IMR-90 (cell line): ENCODE data around the gene DND1. TPM values are rescaled to one million over a fixed set of nuclear protein-coding genes. Genes with fewer than 3 reads are reported as not detected.

Experiments used
- ATAC-seq: fragments of 200-7000 bp; cut with Tn5 transposase; 2 replicates; pipeline ENCODE4 v1.9.1; 2020; ENCODE audit warnings: low read depth, mild to moderate bottlenecking, moderate library complexity
- BruUV-seq: library from RNA; stranded (reverse); fragments of 400-500 nt; replicated peaks from 2 replicates; lab custom pipeline; 2021; lab: Mats Ljungman, UMichigan
- CTCF ChIA-PET: fragments of 300-600 bp; formaldehyde crosslinking; extraction: SDS; loops from one replicate; lab custom pipeline; 2021; ENCODE audit warnings: antibody characterized with exemption; lab: Yijun Ruan, JAX
- POLR2A ChIA-PET: fragments of 300-600 bp; sonication (Branson Sonifier 250); formaldehyde crosslinking; loops from one replicate; lab custom pipeline; 2022; ENCODE audit warnings: antibody characterized with exemption; ENCODE audit not compliant: unreplicated experiment; lab: Charles Lee
- DNase-seq: peaks from one replicate; pipeline ENCODE4 v3.0.0; 2013
- H2AFZ ChIP-seq: replicated peaks from 2 replicates; pipeline ENCODE3; 2013; ENCODE audit warnings: low read length, mild to moderate bottlenecking; ENCODE audit not compliant: poor library complexity
- H2AK5ac ChIP-seq: 2 replicates; pipeline ENCODE4 v1.6.1; 2013; ENCODE audit warnings: low read depth, low read length, inconsistent platforms
- H2AK9ac ChIP-seq: replicated peaks from 2 replicates; pipeline ENCODE3; 2013; ENCODE audit warnings: mild to moderate bottlenecking, low read depth, low read length, moderate library complexity; ENCODE audit not compliant: poor library complexity
- H2BK120ac ChIP-seq: 2 replicates; pipeline ENCODE4 v1.6.1; 2013; ENCODE audit warnings: low read depth, low read length, inconsistent platforms
- H2BK15ac ChIP-seq: 3 replicates; pipeline ENCODE4 v1.6.1; 2013; ENCODE audit warnings: low read depth, low read length, inconsistent platforms
- H2BK20ac ChIP-seq: 2 replicates; pipeline ENCODE4 v1.6.1; 2013; ENCODE audit warnings: low read depth, mild to moderate bottlenecking, inconsistent platforms, low read length, moderate library complexity
- H2BK5ac ChIP-seq: 2 replicates; pipeline ENCODE4 v1.6.1; 2013; ENCODE audit warnings: mild to moderate bottlenecking, low read depth, low read length, inconsistent platforms; ENCODE audit not compliant: poor library complexity, severe bottlenecking
- H3K14ac ChIP-seq: replicated peaks from 2 replicates; pipeline ENCODE4 v1.6.1; 2013; ENCODE audit warnings: low read depth, low read length, inconsistent platforms
- H3K18ac ChIP-seq: 2 replicates; pipeline ENCODE4 v1.6.1; 2013; ENCODE audit warnings: low read depth, low read length, control low read depth
- H3K23ac ChIP-seq: 2 replicates; pipeline ENCODE4 v1.6.1; 2013; ENCODE audit warnings: low read depth, low read length, inconsistent platforms
- H3K27ac ChIP-seq: 2 replicates; pipeline ENCODE4 v1.5.1; 2013; ENCODE audit warnings: mild to moderate bottlenecking, control low read depth, low read length; ENCODE audit not compliant: insufficient read depth
- H3K27me3 ChIP-seq: 2 replicates; pipeline ENCODE4 v1.6.1; 2013; ENCODE audit warnings: low read length; ENCODE audit not compliant: control insufficient read depth, insufficient read depth
- H3K36me3 ChIP-seq: 2 replicates; pipeline ENCODE4 v1.6.1; 2013; ENCODE audit warnings: low read length, mixed read lengths; ENCODE audit not compliant: control insufficient read depth, insufficient read depth
- H3K4ac ChIP-seq: 2 replicates; pipeline ENCODE4 v1.6.1; 2013; ENCODE audit warnings: low read depth, low read length, inconsistent platforms
- H3K4me1 ChIP-seq: 2 replicates; pipeline ENCODE4 v1.6.1; 2013; ENCODE audit warnings: low read length, mixed read lengths; ENCODE audit not compliant: control insufficient read depth, insufficient read depth
- H3K4me2 ChIP-seq: 2 replicates; pipeline ENCODE4 v1.6.1; 2013; ENCODE audit warnings: low read depth, mild to moderate bottlenecking, control low read depth, low read length, moderate library complexity
- H3K4me3 ChIP-seq: 2 replicates; pipeline ENCODE4 v1.5.1; 2013; ENCODE audit warnings: low read depth, mild to moderate bottlenecking, control low read depth, low read length, moderate library complexity; ENCODE audit not compliant: insufficient read depth
- H3K56ac ChIP-seq: 2 replicates; pipeline ENCODE4 v1.6.1; 2013; ENCODE audit warnings: low read length, inconsistent platforms; ENCODE audit not compliant: insufficient read depth; ENCODE audit errors: extremely low read depth
- H3K79me1 ChIP-seq, 2 experiments: 2 replicates each; pipeline ENCODE4 v1.6.1; 2013; ENCODE audit warnings: low read length in 2 of 2, inconsistent platforms in 1 of 2, low read depth in 1 of 2
- H3K9ac ChIP-seq: 2 replicates; pipeline ENCODE4 v1.6.1; 2013; ENCODE audit warnings: low read depth, low read length, control low read depth
- H3K9me1 ChIP-seq: 2 replicates; pipeline ENCODE4 v1.6.1; 2013; ENCODE audit warnings: low read length, inconsistent platforms; ENCODE audit not compliant: insufficient read depth
- H3K9me3 ChIP-seq: 2 replicates; pipeline ENCODE4 v1.6.1; 2013; ENCODE audit warnings: low read length; ENCODE audit not compliant: control insufficient read depth, insufficient read depth
- H4K20me1 ChIP-seq: 2 replicates; pipeline ENCODE4 v1.6.1; 2013; ENCODE audit warnings: low read length, inconsistent platforms; ENCODE audit not compliant: insufficient read depth
- H4K5ac ChIP-seq: 2 replicates; pipeline ENCODE4 v1.6.1; 2013; ENCODE audit warnings: mild to moderate bottlenecking, low read depth, low read length, control low read depth
- H4K8ac ChIP-seq, 2 experiments: 2 replicates each; pipeline ENCODE4 v1.6.1; 2013; ENCODE audit warnings: low read depth in 2 of 2, low read length in 2 of 2, control low read depth in 1 of 2, inconsistent platforms in 1 of 2
- H4K91ac ChIP-seq: 2 replicates; pipeline ENCODE4 v1.6.1; 2013; ENCODE audit warnings: low read depth, low read length, inconsistent platforms; ENCODE audit not compliant: insufficient read depth
- BHLHE40 ChIP-seq: fragments of 150-350 bp; IDR thresholded peaks from 2 replicates; pipeline ENCODE4 v1.6.1; 2016; ENCODE audit warnings: mild to moderate bottlenecking, low read depth, low read length
- CEBPB ChIP-seq: IDR thresholded peaks from 2 replicates; pipeline ENCODE4 v1.6.1; 2012; ENCODE audit warnings: low read depth, low read length, improper control_type of control experiment
- CHD1 ChIP-seq: IDR thresholded peaks from 2 replicates; pipeline ENCODE4 v1.6.1; 2012; ENCODE audit warnings: low read depth, low read length, improper control_type of control experiment
- FOS ChIP-seq: fragments of 150-350 bp; IDR thresholded peaks from 2 replicates; pipeline ENCODE4 v1.6.1; 2016; ENCODE audit warnings: low read depth, low read length
- MAFK ChIP-seq: IDR thresholded peaks from 2 replicates; pipeline ENCODE4 v1.6.1; 2012; ENCODE audit warnings: low read depth, low read length, improper control_type of control experiment
- MAZ ChIP-seq: IDR thresholded peaks from 2 replicates; pipeline ENCODE4 v1.6.1; 2012; ENCODE audit warnings: low read depth, mild to moderate bottlenecking, low read length, improper control_type of control experiment, moderate library complexity, borderline replicate concordance
- MXI1 ChIP-seq: IDR thresholded peaks from 2 replicates; pipeline ENCODE4 v1.6.1; 2012; ENCODE audit warnings: low read depth, mild to moderate bottlenecking, low read length, moderate library complexity, borderline replicate concordance
- NFE2L2 ChIP-seq: fragments of 150-350 bp; IDR thresholded peaks from 2 replicates; pipeline ENCODE4 v1.6.1; 2016; ENCODE audit warnings: low read depth, mild to moderate bottlenecking, low read length
- POLR2A ChIP-seq: IDR thresholded peaks from 2 replicates; pipeline ENCODE4 v1.6.1; 2012; ENCODE audit warnings: mild to moderate bottlenecking, low read depth, low read length
- RAD21 ChIP-seq: IDR thresholded peaks from 2 replicates; pipeline ENCODE4 v1.6.1; 2012; ENCODE audit warnings: low read length, improper control_type of control experiment
- RCOR1 ChIP-seq: IDR thresholded peaks from 2 replicates; pipeline ENCODE4 v1.6.1; 2012; ENCODE audit warnings: mild to moderate bottlenecking, low read length, improper control_type of control experiment; ENCODE audit not compliant: insufficient replicate concordance
- RFX5 ChIP-seq: IDR thresholded peaks from 2 replicates; pipeline ENCODE4 v1.8.0; 2012; ENCODE audit warnings: low read depth, mild to moderate bottlenecking, low read length, moderate library complexity
- SMC3 ChIP-seq: fragments of 150-350 bp; IDR thresholded peaks from 2 replicates; pipeline ENCODE4 v1.6.1; 2016; ENCODE audit warnings: low read depth, mild to moderate bottlenecking, antibody characterized with exemption, low read length, moderate library complexity
- WGBS, 2 experiments: methylation state at CpG; one replicate each; pipeline versions ENCODE4 v1.1.5 to v1.1.7; 2013; ENCODE audit warnings: missing lambda C conversion rate in 2 of 2; ENCODE audit not compliant: insufficient read length in 1 of 2; ENCODE audit errors: extremely low coverage in 2 of 2; 5-methylcytosine and 5-hydroxymethylcytosine counted together
- dilution Hi-C: fragments of 300-500 bp; cut with HindIII; formaldehyde crosslinking; loops from one replicate; pipeline ENCODE4 v1.14.3; 2018; ENCODE audit warnings: low sequenced_read_pairs; ENCODE audit not compliant: unreplicated experiment
- in situ Hi-C: fragments of 300-500 bp; cut with MboI; formaldehyde crosslinking; loops from 3 replicates; pipeline ENCODE4 v1.14.3; 2019; ENCODE audit warnings: low sequenced_read_pairs, inconsistent platforms, mixed read lengths
- intact Hi-C: fragments of 100-400 bp; cut with micrococcal nuclease; formaldehyde crosslinking; loops from 2 replicates; pipeline ENCODE4 v1.10.0; 2022
- polyA plus RNA-seq, 3 experiments: library from polyadenylated mRNA; depleted of rRNA; stranded (reverse); fragments of >200 nt; gene quantifications; 2 replicates each; pipeline ENCODE4 v1.2.3, GENCODE V29; 2012; ENCODE audit warnings: low replicate concordance in 1 of 3
- total RNA-seq: library from RNA; depleted of rRNA; stranded (reverse); fragments of >200 nt; gene quantifications from 2 replicates; pipeline ENCODE4 v1.2.3, GENCODE V29; 2012
- TF ChIP-seq, protein P1 (sequence below): conservative IDR thresholded peaks from 2 replicates; pipeline ENCODE4 v1.5.1; 2012; ENCODE audit warnings: mild to moderate bottlenecking, low read depth, low read length, improper control_type of control experiment
- TF ChIP-seq, protein P2 (sequence below): fragments of 150-350 bp; IDR thresholded peaks from 2 replicates; pipeline ENCODE4 v1.6.1; 2017; ENCODE audit warnings: mild to moderate bottlenecking, antibody characterized with exemption, low read length, low read depth
- TF ChIP-seq, protein P3 (sequence below): fragments of 150-350 bp; IDR thresholded peaks from 2 replicates; pipeline ENCODE4 v1.6.1; 2016; ENCODE audit warnings: low read depth, mild to moderate bottlenecking, low read length, moderate library complexity, borderline replicate concordance

Gene DND1
- total and polyA plus RNA-seq, 2 of the 4 experiments (the other 2 are of a cell fraction), result under 0.01 to 0.67 TPM

DNA sequence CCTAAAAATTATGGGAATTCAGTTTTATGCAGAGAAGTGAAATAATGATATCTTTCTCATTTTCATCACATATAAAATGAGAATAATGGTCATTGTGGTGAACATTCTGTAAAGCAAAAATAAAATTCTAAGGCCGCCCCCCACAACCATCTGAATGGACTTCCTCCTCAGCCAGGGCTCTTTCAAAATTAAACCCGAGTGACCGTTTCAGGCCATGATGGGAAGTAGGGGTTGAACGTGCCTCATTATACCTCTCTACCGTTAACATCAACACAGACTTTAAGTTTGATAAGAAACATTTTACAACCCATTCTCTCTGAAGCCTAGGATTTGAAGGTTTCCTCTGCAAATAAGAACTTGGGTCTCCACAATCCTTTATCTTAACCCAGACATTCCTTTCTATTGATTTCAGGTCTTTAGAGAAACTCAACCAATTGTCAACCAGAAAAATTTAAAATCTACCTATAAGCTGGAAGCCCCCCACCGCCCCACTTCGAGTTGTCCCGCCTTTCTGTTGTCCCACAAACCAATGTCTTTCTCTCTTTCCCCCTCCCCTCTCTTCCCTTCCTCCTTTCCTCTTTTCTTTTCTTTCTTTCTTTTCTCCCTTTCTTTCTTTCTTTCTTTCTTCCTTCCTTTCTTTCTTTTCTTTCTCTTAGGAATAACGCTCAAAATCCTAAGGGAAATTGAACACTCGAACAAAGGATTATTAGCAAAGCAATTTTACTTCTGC is 35.8 kb downstream of the DND1 start:
- H3K9me1 ChIP-seq, result peaks cover 4% of the 10 kb centered on the region
- no peaks in the 10 kb centered on the region for H3K27me3 ChIP-seq
- peaks cover 6% of the 10 kb centered on the region for H3K4me1 ChIP-seq
- 82% methylated on average over 3 of the region's 10 CpGs; no CpG with 5 or more reads in 1 of the 2 experiments for WGBS, 2 experiments
- H4K20me1 ChIP-seq, result no peaks in the 10 kb centered on the region
- in situ Hi-C loops, result no loop called here
- H3K4me2 ChIP-seq, result no peak overlapping the region
- no peak overlapping the region for H2BK20ac ChIP-seq
- H2AK9ac ChIP-seq, result no peak overlapping the region
- dilution Hi-C loops, result no loop called here
- CTCF ChIA-PET, result no interaction called here
- H2BK15ac ChIP-seq, result no peak overlapping the region
- intact Hi-C loops, result loop anchor here (2.0 to 10.0 kb wide), 2 partner anchors 91 to 393 kb away; partner anchors contain the start of gene EIF4EBP3
- BruUV-seq, result no TSS peak
- ATAC-seq, result no peak
- H2BK120ac ChIP-seq, result no peak overlapping the region
- DNase-seq, result no peak
- H3K79me1 ChIP-seq, result peaks cover 6 to 24% of the 10 kb centered on the region in 2 experiments
- H3K4ac ChIP-seq, result no peak overlapping the region
- no peak overlapping the region for H3K56ac ChIP-seq
- no peak overlapping the region for H3K9ac ChIP-seq
- H2AFZ ChIP-seq, result no peak overlapping the region
- H3K36me3 ChIP-seq, result peaks cover 7% of the 10 kb centered on the region
- H4K5ac ChIP-seq, result no peak overlapping the region
- no peak overlapping the region for H2BK5ac ChIP-seq
- no peak overlapping the region for H3K14ac ChIP-seq
- no peak overlapping the region for H4K8ac ChIP-seq
- TF ChIP-seq RFX5 (no peak), MAFK (no peak), RAD21 (no peak), CHD1 (no peak), MXI1 (no peak), CEBPB (no peak), POLR2A (no peak), FOS (no peak), NFE2L2 (no peak), RCOR1 (no peak), BHLHE40 (no peak), MAZ (no peak), SMC3 (no peak)
- TF ChIP-seq, protein P1, sequence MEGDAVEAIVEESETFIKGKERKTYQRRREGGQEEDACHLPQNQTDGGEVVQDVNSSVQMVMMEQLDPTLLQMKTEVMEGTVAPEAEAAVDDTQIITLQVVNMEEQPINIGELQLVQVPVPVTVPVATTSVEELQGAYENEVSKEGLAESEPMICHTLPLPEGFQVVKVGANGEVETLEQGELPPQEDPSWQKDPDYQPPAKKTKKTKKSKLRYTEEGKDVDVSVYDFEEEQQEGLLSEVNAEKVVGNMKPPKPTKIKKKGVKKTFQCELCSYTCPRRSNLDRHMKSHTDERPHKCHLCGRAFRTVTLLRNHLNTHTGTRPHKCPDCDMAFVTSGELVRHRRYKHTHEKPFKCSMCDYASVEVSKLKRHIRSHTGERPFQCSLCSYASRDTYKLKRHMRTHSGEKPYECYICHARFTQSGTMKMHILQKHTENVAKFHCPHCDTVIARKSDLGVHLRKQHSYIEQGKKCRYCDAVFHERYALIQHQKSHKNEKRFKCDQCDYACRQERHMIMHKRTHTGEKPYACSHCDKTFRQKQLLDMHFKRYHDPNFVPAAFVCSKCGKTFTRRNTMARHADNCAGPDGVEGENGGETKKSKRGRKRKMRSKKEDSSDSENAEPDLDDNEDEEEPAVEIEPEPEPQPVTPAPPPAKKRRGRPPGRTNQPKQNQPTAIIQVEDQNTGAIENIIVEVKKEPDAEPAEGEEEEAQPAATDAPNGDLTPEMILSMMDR, result no peak
- TF ChIP-seq, protein P2, sequence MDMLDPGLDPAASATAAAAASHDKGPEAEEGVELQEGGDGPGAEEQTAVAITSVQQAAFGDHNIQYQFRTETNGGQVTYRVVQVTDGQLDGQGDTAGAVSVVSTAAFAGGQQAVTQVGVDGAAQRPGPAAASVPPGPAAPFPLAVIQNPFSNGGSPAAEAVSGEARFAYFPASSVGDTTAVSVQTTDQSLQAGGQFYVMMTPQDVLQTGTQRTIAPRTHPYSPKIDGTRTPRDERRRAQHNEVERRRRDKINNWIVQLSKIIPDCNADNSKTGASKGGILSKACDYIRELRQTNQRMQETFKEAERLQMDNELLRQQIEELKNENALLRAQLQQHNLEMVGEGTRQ, result no peak
- TF ChIP-seq, protein P3, sequence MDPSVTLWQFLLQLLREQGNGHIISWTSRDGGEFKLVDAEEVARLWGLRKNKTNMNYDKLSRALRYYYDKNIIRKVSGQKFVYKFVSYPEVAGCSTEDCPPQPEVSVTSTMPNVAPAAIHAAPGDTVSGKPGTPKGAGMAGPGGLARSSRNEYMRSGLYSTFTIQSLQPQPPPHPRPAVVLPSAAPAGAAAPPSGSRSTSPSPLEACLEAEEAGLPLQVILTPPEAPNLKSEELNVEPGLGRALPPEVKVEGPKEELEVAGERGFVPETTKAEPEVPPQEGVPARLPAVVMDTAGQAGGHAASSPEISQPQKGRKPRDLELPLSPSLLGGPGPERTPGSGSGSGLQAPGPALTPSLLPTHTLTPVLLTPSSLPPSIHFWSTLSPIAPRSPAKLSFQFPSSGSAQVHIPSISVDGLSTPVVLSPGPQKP, result no peak
- POLR2A ChIA-PET, result no interaction called here
- H3K23ac ChIP-seq, result no peak overlapping the region
- no peak overlapping the region for H3K18ac ChIP-seq
- no peak overlapping the region for H3K4me3 ChIP-seq
- H4K91ac ChIP-seq, result no peak overlapping the region
- no peak overlapping the region for H3K27ac ChIP-seq
- H3K9me3 ChIP-seq, result no peaks in the 10 kb centered on the region
- H2AK5ac ChIP-seq, result no peak overlapping the region
